GM18517 (cell line): ENCODE measurements around the gene HOGA1.
"Not testable (repeated sequence)": the region's sequence is repeated elsewhere in the genome, so short reads cannot be mapped to it uniquely, and the experiment has no call there.

Experiments used
- ATAC-seq: cut with Tn5 transposase; IDR thresholded peaks from one replicate; pipeline ENCODE4 v1.9.1; 2021; ENCODE audit warnings: mild to moderate bottlenecking, moderate library complexity; ENCODE audit not compliant: unreplicated experiment

HOGA1 gene

DNA sequence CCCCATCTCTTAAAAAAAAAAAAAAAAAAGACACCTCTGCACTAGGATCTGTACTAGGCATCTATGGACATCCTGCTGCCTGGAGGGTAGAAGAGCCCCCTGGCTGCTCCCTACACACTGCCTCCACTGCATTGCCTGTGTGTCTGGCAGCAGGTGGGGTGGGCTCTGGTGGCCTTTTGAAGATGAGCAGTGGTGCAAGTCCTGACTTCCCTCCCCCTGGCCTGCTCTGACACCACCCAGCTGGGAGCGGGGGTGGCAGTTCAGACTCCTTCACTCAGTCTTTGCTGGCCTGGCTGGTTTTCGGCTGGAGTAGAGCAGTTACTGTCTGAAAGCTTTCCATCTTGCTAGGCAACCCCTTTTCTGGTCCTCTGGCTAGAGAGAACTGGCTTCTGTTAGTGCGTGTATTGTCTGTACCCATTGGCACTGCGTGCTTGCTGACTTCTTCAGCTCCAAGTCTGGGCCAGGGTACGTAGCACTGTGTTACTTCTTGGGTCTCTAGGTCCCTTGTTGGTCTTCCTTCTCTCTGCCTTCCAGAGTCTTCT lies 23.0 kb downstream of the HOGA1 start:
- ATAC-seq: no peak

DNA sequence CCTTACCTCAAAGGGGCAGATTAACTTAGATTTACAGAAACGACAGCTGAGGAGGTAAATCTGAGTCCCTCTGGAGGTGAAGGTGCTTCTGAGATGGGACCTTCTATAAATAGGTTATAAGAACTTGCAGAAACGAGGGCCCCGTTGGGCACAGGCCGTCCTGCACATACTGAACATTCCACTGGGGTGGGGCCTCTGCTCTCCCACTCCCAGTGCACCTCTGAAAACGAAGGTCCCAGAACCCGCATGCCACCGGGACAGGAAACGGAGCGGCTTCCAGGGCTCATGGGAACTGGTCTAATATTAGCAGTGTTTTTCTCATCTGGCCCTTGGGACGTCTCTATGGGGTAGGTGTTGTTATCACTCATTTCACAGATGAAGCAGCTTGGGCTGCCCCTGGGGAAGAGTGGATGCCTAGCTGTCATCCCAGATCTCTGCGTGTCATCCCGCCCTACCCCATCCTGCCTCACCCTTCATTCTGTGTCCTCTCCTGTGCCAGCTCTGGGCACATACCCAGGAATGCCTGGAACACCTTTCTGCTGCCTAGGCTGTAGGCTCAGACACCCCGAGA lies 24.9 kb downstream of the HOGA1 start:
- no peak for ATAC-seq

DNA sequence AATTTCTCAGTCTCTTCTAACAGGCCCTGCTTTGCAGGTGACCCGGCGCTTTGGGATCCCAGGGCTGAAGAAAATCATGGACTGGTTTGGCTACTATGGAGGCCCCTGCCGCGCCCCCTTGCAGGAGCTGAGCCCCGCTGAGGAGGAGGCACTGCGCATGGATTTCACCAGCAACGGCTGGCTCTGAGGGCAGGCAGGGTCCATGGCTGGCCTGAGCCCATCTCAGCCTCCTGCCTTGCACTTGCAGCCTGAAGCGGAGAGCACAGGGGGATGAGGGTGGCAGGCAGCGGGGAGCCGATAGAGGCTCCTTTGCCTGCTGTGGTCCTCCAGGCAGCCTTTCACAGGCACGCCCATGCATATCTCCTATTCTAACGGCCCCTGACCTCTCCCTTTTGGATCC lies 27.3 kb downstream of the HOGA1 start:
- ATAC-seq: no peak

DNA sequence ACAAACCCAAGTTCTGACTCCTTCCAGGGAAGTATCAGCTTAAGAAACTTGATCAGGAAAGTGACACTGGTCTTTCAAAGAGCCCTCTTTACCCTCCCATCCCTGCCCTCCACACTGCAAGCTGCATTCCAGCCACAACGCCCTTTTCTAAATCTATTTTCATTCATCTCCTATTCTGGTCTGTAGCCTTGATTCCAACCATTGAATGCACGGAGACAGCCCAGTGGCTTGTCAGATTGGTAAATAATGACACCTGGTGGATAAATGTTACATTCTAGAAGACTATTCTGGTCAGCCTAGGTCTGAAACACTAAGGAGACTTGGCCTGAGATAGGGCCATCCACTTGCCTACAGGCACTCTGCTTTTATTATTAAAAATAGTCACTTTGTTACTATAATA lies 28.2 kb downstream of the HOGA1 start:
- no peak for ATAC-seq

DNA sequence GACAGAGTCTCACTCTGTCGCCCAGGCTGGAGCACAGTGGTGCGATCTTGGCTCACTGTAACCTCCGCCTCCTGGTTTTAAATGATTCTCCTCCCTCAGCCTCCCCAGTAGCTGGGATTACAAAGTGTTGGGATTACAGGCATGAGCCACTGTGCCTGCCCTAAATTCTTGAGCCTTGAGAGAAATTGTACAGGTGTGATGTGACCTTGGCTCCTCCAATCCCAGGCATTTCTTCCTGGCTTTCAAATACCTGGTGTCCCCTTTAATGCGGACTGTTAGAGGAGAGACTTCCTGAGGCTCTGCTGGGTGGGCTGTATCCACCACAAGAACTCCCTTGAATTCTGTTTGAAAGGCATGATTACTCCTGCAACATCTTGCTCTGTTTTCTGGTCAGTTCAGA lies 34.1 kb downstream of the HOGA1 start:
- ATAC-seq: no peak

DNA sequence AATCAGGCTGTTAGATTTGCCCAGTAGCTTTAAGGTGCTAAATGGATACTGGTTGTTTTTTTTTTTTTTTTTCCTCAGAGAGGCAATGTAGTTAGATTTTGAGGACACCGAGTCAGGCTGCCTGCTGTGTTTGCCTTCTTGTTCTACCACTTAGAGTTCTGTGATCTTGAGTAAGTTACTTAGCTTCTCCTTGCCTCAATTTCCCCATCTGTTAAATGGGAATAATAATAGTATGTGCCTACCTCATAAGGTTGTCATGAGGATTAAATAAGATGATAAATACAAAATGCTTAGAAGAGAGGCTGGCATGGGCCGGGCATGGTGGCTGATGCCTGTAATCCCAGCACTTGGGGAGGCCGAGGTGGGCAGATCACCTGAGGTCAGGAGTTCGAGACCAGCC lies 34.5 kb downstream of the HOGA1 start:
- ATAC-seq: no peak

DNA sequence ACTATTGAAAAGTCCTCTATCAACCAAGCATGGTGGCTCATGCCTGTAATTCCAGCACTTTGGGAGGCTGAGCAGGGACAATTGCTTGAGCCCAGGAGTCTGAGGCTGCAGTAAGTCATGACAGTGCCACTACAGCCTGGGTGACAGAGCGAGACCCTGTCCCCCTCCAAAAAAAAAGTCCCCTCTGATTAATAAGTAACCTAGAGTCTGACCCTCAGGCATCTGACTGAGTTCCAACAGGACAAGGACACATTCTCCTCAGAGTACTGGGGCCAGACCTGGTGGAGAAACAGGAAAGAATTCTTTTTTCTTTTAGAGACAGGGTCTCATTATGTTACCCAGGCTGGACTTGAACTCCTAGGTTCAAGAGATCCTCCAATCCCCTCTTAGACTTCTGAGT lies 39.1 kb downstream of the HOGA1 start:
- ATAC-seq: no peak

DNA sequence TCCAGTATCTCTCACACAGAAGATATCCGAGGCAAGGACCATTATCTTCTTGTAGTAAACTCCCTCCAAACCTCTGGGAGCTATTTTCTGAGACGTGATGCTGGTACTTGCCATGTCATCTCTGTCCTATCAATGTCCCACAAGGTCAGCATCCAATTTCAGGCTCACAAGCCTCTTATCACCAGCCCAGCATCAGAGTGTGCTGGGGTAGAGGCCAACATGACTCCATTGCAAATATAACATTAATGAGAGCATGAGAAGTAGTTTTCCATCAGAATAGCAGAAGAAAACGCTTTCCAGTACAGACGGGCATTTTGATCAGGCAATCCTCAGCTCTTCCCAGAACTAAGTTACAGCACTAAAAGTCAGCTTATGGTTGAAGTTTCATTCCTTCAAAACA lies 43.5 kb downstream of the HOGA1 start:
- no peak for ATAC-seq

DNA sequence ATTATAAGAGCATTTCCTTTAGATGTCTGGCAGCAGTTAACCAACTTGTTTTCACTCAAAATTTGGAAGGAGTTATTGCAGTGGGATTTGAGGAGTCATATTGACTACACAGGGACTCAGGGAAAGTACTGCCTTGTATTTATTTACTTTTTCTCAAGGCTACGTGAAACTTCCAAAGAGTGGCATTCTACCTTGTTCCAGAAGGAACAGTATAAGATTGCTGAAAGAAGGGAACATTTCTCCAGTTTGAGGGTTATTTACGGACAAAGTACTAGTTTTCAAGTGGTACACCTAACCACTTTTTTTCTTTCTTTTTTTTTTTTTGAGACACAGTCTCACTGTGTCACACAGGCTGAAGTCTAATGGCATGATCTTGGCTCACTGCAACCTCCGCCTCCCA lies 44.0 kb downstream of the HOGA1 start:
- ATAC-seq: no peak

DNA sequence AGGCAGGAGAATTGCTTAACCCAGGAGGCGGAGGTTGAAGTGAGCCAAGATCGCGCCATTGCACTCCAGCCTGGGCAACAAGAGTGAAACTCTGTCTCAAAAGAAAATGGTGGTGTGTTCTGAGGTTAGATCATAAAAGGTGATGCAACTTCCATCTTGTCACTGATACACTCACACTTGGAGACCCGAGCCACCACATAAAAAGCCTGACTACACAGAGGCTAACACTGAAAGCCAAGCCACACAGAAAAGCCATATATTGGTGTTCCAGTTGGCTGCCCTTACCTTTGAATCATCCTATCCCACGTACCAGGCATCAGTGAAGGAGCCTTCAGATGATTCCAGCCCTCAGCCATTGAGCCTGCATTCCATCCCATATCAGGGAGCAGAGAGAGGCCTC lies 45.1 kb downstream of the HOGA1 start:
- no peak for ATAC-seq

DNA sequence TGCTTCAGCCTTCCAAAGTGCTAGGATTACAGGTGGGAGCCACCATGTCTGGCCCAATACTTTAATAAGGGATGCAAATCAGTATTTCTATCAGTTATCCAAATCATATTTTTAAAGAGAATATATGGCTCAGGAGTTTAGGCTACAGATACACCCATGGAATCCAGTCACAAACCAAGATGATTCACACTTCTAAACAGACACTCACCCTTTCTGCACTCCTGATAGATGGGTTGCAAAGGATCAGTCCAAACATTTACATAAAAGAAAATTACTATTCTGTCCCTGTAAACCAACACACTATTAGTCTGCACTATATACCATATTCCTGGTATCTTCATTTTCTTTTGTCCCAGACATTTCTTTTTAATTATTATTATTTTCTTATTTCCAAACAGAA lies 46.9 kb downstream of the HOGA1 start:
- ATAC-seq: no peak

DNA sequence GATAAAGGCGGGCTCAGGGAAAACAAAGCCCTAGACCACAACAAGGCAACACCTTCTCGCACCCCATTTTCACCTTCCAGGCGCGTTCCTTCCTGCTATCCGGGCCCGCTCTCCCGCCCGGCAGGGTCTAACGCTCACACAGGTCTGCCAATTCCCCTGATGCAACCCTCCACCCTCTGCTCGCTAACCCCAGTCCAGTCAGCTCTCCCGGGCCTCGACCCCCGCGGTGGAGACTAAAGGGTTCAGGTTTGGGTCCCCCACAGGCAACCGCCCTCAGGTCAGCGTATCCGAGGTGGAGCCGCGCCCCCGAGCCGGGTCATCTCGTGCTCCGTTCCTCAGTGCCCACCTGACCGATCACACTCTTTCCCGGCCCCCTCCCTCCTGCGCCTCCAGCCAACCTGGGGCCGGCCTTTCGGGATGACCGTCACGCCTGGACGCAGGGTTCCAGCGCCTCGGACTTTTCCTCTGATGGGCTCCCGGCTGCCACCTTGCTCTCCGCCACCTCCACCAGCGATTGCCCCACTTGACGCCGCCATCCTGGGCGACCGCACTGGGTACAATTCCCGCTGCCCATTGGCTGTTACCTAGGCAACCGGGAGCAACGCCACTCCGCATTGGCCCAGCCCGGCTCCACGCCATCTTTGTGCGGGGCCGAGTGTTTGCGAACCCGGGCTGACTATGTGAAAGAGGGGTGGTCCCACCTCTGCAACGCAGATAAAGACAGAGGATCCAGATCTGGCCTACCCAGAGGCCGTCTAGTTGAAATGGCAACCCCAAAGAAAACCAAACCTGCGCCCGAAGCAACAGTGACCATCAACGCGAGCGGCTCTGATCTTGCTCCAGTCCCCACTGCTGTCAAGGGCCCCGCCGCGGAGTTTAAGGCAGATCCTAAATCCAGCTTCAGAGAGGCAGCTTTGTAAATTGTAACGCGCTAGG lies 49.0 kb downstream of the HOGA1 start, which contains the start of gene MORN4:
Gene MORN4 (minus strand): TSS at position 552 of the 936 bp plus-strand sequence. CDS start 13,847 bp downstream, outside the sequence.
- ATAC-seq: peak; percentile 95

DNA sequence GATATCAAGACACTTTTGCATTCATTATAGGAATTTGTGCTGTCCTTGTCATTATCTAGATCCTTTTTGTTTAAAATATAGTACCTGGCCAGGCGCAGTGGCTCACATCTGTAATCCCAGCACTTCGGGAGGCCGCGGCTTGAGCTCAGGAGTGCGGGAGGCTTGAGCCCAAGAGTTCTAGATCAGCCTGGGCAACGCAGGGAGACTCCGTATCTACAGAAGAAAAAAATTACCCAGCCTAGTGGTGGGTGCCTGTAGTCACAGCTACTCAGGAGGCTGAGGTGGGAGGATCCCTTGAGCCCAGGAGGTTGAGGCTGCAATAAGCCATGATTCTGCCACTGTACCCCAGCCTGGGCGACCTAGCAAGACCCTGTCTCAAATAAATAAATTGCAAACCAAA lies 49.7 kb downstream of the HOGA1 start:
- no peak for ATAC-seq

DNA sequence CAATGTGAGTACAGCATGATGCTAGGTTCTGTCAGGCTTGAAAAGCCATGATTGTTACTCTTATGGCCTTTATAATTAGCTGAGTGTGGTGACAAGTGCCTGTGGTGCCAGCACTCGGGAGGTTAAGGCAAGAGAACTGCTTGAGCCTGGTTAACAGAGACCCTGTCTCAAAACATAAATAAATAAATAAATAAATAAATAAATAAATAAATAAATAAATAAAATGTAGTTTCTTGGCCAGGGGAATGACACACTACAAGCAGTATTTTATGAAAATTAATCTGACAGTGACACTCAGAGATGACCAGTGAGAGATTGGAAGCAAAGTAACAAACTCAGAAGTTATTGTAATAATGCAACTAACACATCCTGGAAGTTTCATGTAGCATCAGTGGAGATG lies 51.4 kb downstream of the HOGA1 start:
- no peak for ATAC-seq

DNA sequence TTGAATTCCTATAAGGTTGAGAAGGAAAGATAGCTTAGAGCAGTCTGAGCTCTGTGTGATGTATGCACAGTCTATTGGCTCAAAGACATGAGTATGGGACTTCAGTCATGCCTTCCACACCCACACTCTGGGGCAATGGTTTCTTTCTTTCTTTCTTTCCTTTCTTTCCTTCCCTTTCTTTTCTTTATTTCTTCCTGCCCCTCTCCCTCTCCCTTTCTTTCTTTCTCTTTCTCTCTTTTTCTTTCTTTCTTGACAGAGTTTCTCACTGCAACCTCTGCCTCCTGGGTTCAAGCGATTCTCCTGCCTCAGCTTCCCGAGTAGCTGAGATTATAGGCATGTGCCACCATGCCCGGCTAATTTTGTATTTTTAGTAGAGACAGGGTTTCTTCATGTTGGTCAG lies 54.9 kb downstream of the HOGA1 start:
- ATAC-seq: not testable (repeated sequence)

DNA sequence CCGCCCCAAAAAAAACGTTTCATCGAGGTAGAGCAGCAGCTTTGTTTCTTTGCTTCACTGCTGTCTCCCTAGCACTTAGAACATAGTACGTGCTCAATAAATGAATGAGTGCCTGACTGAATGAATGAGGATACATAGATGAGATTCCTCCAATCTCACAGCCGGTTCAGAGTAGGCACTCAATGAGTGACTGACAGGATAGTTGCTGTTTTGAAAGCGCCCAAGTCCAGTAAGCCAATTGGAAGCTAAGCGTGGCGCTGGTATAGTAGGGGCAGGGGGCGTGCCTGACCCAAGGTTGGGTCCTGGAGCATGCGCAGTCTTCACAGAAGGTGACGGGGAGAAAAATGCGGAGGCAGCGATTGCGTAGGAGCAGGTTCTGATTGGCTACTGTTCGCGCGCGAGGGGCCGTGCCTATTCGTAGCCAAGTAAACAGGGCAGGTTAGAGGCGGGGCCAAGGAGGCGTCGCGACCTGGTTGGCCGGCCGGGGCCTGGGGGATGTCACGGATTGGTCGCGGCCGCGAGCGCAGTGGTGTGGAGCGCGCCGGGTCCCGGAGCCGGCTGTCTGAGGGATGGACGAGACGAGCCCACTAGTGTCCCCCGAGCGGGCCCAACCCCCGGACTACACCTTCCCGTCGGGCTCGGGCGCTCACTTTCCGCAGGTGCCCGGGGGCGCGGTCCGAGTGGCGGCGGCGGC lies 56.1 kb downstream of the HOGA1 start, which contains the start of gene PI4K2A:
Gene PI4K2A (plus strand): TSS at position 498 of the 694 bp plus-strand sequence. CDS start 72 bp downstream, at position 570.
- peak; percentile 97 for ATAC-seq

DNA sequence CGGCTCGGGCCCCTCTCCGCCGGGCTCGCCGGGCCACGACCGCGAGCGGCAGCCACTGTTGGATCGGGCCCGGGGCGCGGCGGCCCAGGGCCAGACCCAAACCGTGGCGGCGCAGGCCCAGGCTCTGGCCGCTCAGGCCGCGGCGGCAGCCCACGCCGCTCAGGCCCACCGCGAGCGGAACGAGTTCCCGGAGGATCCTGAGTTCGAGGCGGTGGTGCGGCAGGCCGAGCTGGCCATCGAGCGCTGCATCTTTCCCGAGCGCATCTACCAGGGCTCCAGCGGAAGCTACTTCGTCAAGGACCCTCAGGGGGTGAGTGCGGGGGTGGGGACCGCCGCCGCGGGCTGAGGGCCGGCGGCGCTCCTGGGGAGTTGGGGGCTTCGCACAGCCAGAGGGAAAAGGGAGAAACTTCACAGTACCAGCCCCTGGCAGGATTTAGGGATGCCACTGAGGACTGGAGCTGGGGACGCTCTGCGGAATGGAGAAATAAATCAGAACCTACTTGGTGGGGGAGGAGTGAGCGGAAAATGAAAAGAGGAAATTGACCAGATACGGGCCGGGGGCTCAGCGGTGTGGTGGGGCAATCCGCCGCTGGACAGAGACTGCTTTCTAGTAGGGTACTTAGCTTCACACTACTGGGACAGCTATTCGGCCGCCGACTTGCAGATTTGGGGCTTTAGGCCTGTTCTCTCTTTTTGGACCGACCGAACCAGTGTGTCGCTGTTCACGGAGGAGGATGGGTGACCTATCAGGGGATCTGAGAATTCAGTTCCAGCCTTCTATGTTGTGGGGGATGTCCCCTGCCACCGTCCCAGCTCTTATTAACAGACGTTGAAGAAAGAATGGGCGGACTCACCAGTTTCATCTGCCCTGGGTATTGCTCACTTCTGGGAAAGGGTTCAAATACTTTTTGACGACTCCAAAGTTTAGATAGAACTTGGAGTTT lies 57.0 kb downstream of the HOGA1 start:
- peak; percentile 24 for ATAC-seq

DNA sequence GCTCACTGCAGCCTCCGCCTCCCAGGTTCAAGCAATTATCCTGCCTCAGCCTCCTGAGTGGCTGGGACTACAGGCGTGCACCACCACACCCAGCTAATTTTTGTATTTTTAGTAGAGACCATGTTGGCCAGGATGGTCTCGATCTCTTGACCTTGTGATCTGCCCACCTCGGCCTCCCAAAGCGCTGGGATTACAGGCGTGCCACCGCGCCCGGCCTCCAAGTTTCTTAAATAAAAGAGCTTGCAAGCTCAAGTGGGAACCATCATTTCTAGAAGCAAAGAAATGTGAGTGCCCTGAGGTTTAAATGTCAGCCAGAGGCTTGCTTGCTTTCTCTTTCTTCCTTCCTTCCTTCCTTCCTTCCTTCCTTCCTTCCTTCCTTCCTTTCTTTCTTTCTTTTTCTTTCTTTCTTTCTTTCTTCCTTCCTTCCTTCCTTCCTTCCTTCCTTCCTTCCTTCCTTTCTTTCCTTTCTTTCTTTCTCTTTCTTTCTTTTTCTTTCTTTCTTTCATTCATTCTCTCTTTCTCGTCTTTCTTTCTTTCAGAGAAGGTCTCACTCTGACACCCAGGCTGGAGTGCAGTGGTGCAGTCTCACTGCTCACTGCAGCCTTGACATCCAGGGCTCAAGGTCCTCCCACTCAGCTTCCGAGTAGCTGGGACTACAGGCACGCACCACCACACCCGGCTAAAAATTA lies 58.4 kb downstream of the HOGA1 start:
- ATAC-seq: not testable (repeated sequence)

DNA sequence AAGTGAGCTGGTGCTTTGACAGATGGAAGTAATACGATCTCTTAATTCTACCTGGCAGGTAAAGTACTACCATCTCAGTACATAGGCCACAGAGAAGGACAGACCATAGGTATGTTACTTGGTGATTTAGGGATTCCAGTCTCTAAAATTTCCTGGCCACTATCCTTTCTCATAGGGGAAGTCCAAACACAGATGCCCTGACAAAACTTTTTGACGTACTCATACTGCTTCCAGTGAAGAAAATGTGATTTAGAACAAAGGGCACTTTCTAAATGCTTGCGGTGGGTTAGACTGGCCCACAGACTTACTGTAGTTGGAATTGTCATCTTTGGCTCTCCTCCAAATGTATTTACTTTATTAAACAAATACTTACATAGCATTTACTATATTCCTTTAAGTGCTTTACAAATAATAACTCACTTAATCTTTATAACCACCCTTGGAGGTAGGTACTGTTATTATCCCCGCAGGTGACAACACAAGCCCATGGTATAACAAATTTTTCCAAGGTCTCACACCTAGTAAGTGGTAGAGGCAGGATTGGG lies 59.3 kb downstream of the HOGA1 start:
- no peak for ATAC-seq
